Lower lobe of right lung (tissue), 2 donors: ENCODE data around the gene LRRC59. TPM values are rescaled to one million over a fixed set of nuclear protein-coding genes. Genes with fewer than 3 reads are reported as not detected.

ENCODE experiments used
- ATAC-seq, 2 donors: fragments of 200-7000 bp; cut with Tn5 transposase; one replicate each; pipeline ENCODE4 v1.9.1; 2020 to 2022; ENCODE audit warnings: mild to moderate bottlenecking in 2 of 2, moderate library complexity in 2 of 2
- DNase-seq: peaks from one replicate; pipeline ENCODE4 v3.0.0-alpha.2; 2020
- H3K27ac ChIP-seq: fragments of 200-600 bp; one replicate; pipeline ENCODE4 v1.8.0; 2022
- H3K27me3 ChIP-seq: fragments of 200-600 bp; one replicate; pipeline ENCODE4 v1.8.0; 2022; ENCODE audit warnings: low read depth
- H3K36me3 ChIP-seq: fragments of 200-600 bp; one replicate; pipeline ENCODE4 v1.8.0; 2022; ENCODE audit warnings: mild to moderate bottlenecking
- H3K4me1 ChIP-seq: fragments of 200-600 bp; one replicate; pipeline ENCODE4 v1.8.0; 2022
- H3K4me3 ChIP-seq: fragments of 200-600 bp; one replicate; pipeline ENCODE4 v1.8.0; 2022; ENCODE audit warnings: mild to moderate bottlenecking
- H3K9me3 ChIP-seq: fragments of 200-600 bp; one replicate; pipeline ENCODE4 v1.8.0; 2022
- intact Hi-C: fragments of 100-400 bp; cut with DNase I; formaldehyde crosslinking; loops from one replicate; pipeline ENCODE4 v1.11.0; 2022
- total RNA-seq: library from RNA; stranded (reverse); fragmentation: NEBNext Ultra II Directional; extraction: Animal tissue kit (Norgen Biotek cat#: 25700); gene quantifications from one replicate; pipeline ENCODE4 v1.2.1, GENCODE V29; 2021
- TF ChIP-seq, protein P1 (sequence below): fragments of 200-600 bp; IDR thresholded peaks from one replicate; pipeline ENCODE4 v1.8.0; 2022; ENCODE audit warnings: antibody characterized with exemption, mild to moderate bottlenecking
- donor health status: DM: no; HTN: yes; CAD: no; lungs with severe emphysema.

Gene LRRC59
- total RNA-seq, 1 donor from 2014 or later: 55.5 TPM

DNA sequence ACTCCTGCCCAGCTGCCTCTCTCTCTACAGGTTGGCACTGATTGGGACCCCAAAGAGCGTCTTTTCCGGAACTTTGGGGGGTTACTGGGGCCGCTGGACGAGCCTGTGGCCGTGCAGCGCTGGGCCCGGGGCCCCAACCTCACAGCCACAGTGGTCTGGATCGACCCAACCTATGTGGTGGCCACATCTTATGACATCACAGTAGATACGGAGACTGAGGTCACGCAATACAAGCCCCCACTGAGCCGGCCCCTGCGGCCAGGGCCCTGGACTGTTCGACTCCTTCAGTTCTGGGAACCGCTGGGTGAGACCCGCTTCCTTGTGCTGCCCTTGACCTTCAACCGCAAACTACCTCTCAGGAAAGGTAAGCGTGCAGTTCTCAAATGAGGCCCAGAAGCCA, 39.1 kb downstream of the LRRC59 start:
- no peak for ATAC-seq
- intact Hi-C loops: no loop called here
- Histone ChIP-seq H3K4me1 (peaks cover 7% of the 10 kb centered on the region), H3K9me3 (no peaks in the 10 kb centered on the region), H3K4me3 (no peak overlapping the region), H3K36me3 (peaks cover 78% of the 10 kb centered on the region), H3K27ac (no peak overlapping the region), H3K27me3 (no peaks in the 10 kb centered on the region)
- TF ChIP-seq, protein P1, sequence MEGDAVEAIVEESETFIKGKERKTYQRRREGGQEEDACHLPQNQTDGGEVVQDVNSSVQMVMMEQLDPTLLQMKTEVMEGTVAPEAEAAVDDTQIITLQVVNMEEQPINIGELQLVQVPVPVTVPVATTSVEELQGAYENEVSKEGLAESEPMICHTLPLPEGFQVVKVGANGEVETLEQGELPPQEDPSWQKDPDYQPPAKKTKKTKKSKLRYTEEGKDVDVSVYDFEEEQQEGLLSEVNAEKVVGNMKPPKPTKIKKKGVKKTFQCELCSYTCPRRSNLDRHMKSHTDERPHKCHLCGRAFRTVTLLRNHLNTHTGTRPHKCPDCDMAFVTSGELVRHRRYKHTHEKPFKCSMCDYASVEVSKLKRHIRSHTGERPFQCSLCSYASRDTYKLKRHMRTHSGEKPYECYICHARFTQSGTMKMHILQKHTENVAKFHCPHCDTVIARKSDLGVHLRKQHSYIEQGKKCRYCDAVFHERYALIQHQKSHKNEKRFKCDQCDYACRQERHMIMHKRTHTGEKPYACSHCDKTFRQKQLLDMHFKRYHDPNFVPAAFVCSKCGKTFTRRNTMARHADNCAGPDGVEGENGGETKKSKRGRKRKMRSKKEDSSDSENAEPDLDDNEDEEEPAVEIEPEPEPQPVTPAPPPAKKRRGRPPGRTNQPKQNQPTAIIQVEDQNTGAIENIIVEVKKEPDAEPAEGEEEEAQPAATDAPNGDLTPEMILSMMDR: no peak
- no peak for DNase-seq

DNA sequence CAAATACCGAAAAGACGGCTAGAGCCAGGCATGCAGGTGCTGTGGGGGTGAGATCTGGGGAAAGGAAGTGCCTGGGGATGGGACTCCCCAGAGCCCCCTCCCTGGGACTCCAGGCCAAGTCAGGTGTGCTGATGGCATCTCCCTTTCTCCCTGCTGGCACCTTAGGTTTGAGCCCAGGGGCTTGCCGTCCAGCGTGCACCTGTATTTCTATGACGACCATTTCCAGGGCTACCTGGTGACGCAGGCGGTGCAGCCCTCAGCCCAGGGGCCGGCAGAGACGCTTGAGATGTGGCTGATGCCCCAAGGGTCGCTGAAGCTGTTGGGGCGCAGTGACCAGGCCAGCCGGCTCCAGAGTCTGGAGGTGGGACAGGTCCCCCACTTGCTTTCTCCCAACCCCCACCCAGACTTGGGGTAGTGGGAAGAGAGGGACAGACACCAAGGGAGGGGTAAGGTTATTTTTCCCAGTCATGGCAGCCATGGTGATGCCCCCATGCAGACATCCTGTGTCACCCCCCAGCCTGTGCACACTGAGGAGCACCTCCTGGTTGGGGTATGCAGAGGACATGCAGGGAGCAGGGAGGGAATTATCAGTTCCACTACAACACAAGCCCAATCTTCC, 40.3 kb downstream of the LRRC59 start:
- DNase-seq (no peak), ATAC-seq (no peak)
- Histone ChIP-seq H3K4me3 (no peak overlapping the region), H3K36me3 (peaks cover 82% of the 10 kb centered on the region), H3K4me1 (no peaks in the 10 kb centered on the region), H3K9me3 (no peaks in the 10 kb centered on the region), H3K27me3 (no peaks in the 10 kb centered on the region), H3K27ac (no peak overlapping the region)
- intact Hi-C loops: no loop called here
- TF ChIP-seq, protein P1: no peak

- Histone ChIP-seq H3K36me3 (peaks cover 83% of the 10 kb centered on the region), H3K27ac (no peak overlapping the region), H3K27me3 (no peaks in the 10 kb centered on the region), H3K9me3 (no peaks in the 10 kb centered on the region), H3K4me1 (no peaks in the 10 kb centered on the region), H3K4me3 (no peak overlapping the region)
- ATAC-seq: no peak
- no peak for DNase-seq
- TF ChIP-seq, protein P1: no peak
- intact Hi-C loops: no loop called here
These were observed 40.9 kb downstream of the LRRC59 start for GRCh38 chr17:50356418-50356817.

GRCh38 chr17:50355701-50356341, 41.5 kb downstream of the LRRC59 start:
- intact Hi-C loops: no loop called here

DNA sequence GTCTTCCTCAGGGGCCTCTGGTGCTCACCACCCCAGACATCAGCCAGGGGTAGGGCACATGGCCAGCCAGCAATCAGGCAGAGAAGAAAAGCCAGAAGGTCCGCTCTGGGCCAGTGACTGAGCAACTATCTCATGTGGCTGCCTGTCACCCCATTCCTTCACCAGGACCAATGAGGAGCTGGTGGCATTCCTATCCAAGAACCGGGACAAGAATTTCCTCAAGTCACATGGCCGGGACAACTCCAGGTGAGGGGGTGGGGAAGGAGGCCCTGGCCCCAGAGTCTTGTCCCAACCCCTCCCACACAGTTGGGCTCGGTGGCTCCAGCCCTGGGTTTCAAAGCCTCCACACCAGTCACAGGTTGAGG, 42.0 kb downstream of the LRRC59 start:
- H3K36me3 ChIP-seq: peaks cover 75% of the 10 kb centered on the region
- H3K4me3 ChIP-seq: no peak overlapping the region
- ATAC-seq: no peak
- intact Hi-C loops: no loop called here
- H3K27ac ChIP-seq: no peak overlapping the region
- H3K9me3 ChIP-seq: no peaks in the 10 kb centered on the region
- H3K27me3 ChIP-seq: no peaks in the 10 kb centered on the region
- no peaks in the 10 kb centered on the region for H3K4me1 ChIP-seq
- DNase-seq: no peak
- TF ChIP-seq, protein P1: no peak

More at GRCh38 chr17:50355701-50356341, 41.5 kb downstream of the LRRC59 start:
- Histone ChIP-seq H3K36me3 (peaks cover 77% of the 10 kb centered on the region), H3K27me3 (no peaks in the 10 kb centered on the region), H3K4me1 (no peaks in the 10 kb centered on the region), H3K4me3 (no peak overlapping the region), H3K9me3 (no peaks in the 10 kb centered on the region), H3K27ac (no peak overlapping the region)
- TF ChIP-seq, protein P1: no peak
- ATAC-seq: no peak
- DNase-seq: no peak
